GM12878 (cell line): Measurements from ENCODE around the gene CPSF3. TPM values are rescaled to one million over a fixed set of nuclear protein-coding genes. Genes with fewer than 3 reads are reported as not detected.
A peak's percentile ranks its signal among the peaks of the same experiment; 100 is the strongest.

ENCODE experiments used
- ATAC-seq: fragments of 200-7000 bp; cut with Tn5 transposase; 3 replicates; pipeline ENCODE4 v1.9.1; 2020; ENCODE audit warnings: mild to moderate bottlenecking, moderate library complexity
- BruUV-seq: library from RNA; stranded (reverse); fragments of 400-500 nt; replicated peaks from 2 replicates; lab custom pipeline; 2021; lab: Mats Ljungman, UMichigan
- CTCF ChIA-PET: fragments of 300-600 bp; sonication (Branson Sonifier 250); formaldehyde crosslinking; extraction: SDS; loops from one replicate; lab custom pipeline; 2021; ENCODE audit warnings: inconsistent platforms; lab: Yijun Ruan, JAX
- POLR2A ChIA-PET: fragments of 350-600 bp; formaldehyde crosslinking; extraction: SDS; loops from one replicate; lab custom pipeline; 2021; ENCODE audit warnings: inconsistent platforms; lab: Charles Lee
- RAD21 ChIA-PET: fragments of 300-600 bp; sonication (Branson Sonifier 250); formaldehyde crosslinking; loops from one replicate; lab custom pipeline; 2023; ENCODE audit warnings: antibody characterized with exemption; ENCODE audit not compliant: unreplicated experiment; lab: Charles Lee
- SMC1A ChIA-PET: fragments of 300-600 bp; sonication (Branson Sonifier 250); formaldehyde crosslinking; loops from one replicate; lab custom pipeline; 2023; ENCODE audit not compliant: unreplicated experiment, uncharacterized antibody; lab: Charles Lee
- DNase-seq: peaks from one replicate; pipeline ENCODE4 v3.0.0-alpha.2; 2011; ENCODE audit warnings: low read depth, low spot score
- FAIRE-seq: peaks from 3 replicates; lab custom pipeline; 2011; peaks lifted over from hg19 to GRCh38; lab: Jason Lieb, UNC
- H2AFZ ChIP-seq: 2 replicates; pipeline ENCODE4 v1.6.0; 2011; ENCODE audit warnings: low read depth, low read length, control low read depth; ENCODE audit not compliant: control insufficient read depth
- H3K27ac ChIP-seq: 2 replicates; pipeline ENCODE4 v1.5.1; 2011; ENCODE audit warnings: control low read depth; ENCODE audit not compliant: control insufficient read depth, insufficient read depth
- H3K27me3 ChIP-seq, 2 experiments: replicated peaks in 1 of 2; 2 replicates each; pipeline versions ENCODE4 v1.6.0 to v1.6.1; 2011; ENCODE audit warnings: low read length in 1 of 2; ENCODE audit not compliant: control insufficient read depth in 2 of 2, insufficient read depth in 2 of 2
- H3K36me3 ChIP-seq, 2 experiments: 2 replicates each; pipeline ENCODE4 v1.5.1; 2011; ENCODE audit warnings: low read length in 1 of 2; ENCODE audit not compliant: control insufficient read depth in 2 of 2, insufficient read depth in 2 of 2
- H3K4me1 ChIP-seq: 2 replicates; pipeline ENCODE4 v1.6.1; 2011; ENCODE audit warnings: mild to moderate bottlenecking, low read length, moderate library complexity, mixed read lengths; ENCODE audit not compliant: control insufficient read depth, insufficient read depth
- H3K4me2 ChIP-seq: 2 replicates; pipeline ENCODE4 v1.6.0; 2011; ENCODE audit warnings: control low read depth; ENCODE audit not compliant: control insufficient read depth, insufficient read depth
- H3K4me3 ChIP-seq: fragments of 200-600 bp; sonication (generic); 2 replicates; pipeline ENCODE4 v1.5.1; 2016
- H3K79me2 ChIP-seq: 2 replicates; pipeline ENCODE4 v1.6.0; 2011; ENCODE audit warnings: low read length; ENCODE audit not compliant: control insufficient read depth, insufficient read depth
- H3K9ac ChIP-seq: 2 replicates; pipeline ENCODE4 v1.8.0; 2011; ENCODE audit warnings: low read length, control low read depth, mixed read lengths; ENCODE audit not compliant: control insufficient read depth, insufficient read depth
- H3K9me3 ChIP-seq: replicated peaks from 3 replicates; pipeline ENCODE4 v1.5.1; 2011; ENCODE audit warnings: mild to moderate bottlenecking, low read length; ENCODE audit not compliant: control insufficient read depth, insufficient read depth
- H4K20me1 ChIP-seq: 2 replicates; pipeline ENCODE4 v1.6.0; 2011; ENCODE audit not compliant: control insufficient read depth, insufficient read depth
- BHLHE40 ChIP-seq, 2 experiments: fragments of 450-650 bp in 1 of 2; IDR thresholded peaks; 2 replicates each; pipeline ENCODE4 v1.6.1; 2011 to 2017; ENCODE audit warnings: low read depth in 2 of 2, borderline replicate concordance in 1 of 2, improper control_type of control experiment in 1 of 2, low read length in 1 of 2, mild to moderate bottlenecking in 1 of 2
- BRCA1 ChIP-seq: IDR thresholded peaks from 2 replicates; pipeline ENCODE4 v1.6.1; 2011; ENCODE audit warnings: low read depth, low read length, improper control_type of control experiment
- CBX3 ChIP-seq: fragments of 200-600 bp; sonication (generic); IDR thresholded peaks from 2 replicates; pipeline ENCODE4 v1.6.1; 2016; ENCODE audit warnings: low read depth, borderline replicate concordance
- CHD4 ChIP-seq: fragments of 200-600 bp; sonication (generic); IDR thresholded peaks from 2 replicates; pipeline ENCODE4 v1.6.1; 2016; ENCODE audit warnings: mild to moderate bottlenecking
- DPF2 ChIP-seq: fragments of 450-650 bp; IDR thresholded peaks from 2 replicates; pipeline ENCODE4 v1.6.1; 2017; ENCODE audit warnings: mild to moderate bottlenecking
- EP300 ChIP-seq, 2 experiments: fragments of 150-350 bp in 1 of 2; IDR thresholded peaks; 2 replicates each; pipeline ENCODE4 v1.6.1; 2011 to 2012; ENCODE audit warnings: low read depth in 2 of 2, low read length in 2 of 2, borderline replicate concordance in 1 of 2, improper control_type of control experiment in 1 of 2, inconsistent platforms in 1 of 2; ENCODE audit not compliant: control insufficient read depth in 1 of 2
- ETV6 ChIP-seq, 2 experiments: fragments of 450-650 bp in 1 of 2; IDR thresholded peaks in 1 of 2; conservative IDR thresholded peaks in 1 of 2; 2 replicates each; pipeline ENCODE4 v1.6.1; 2014; ENCODE audit warnings: antibody characterized with exemption in 1 of 2, borderline replicate concordance in 1 of 2, low read depth in 1 of 2, mild to moderate bottlenecking in 1 of 2, moderate library complexity in 1 of 2
- JUNB ChIP-seq: IDR thresholded peaks from 2 replicates; pipeline ENCODE4 v1.6.1; 2016; ENCODE audit warnings: antibody characterized with exemption, mild to moderate bottlenecking
- MAX ChIP-seq: IDR thresholded peaks from 2 replicates; pipeline ENCODE4 v1.6.1; 2012; ENCODE audit warnings: low read depth, low read length, improper control_type of control experiment
- MEF2A ChIP-seq: IDR thresholded peaks from 2 replicates; pipeline ENCODE4 v1.6.1; 2011; ENCODE audit warnings: low read depth, mild to moderate bottlenecking, low read length, moderate library complexity; ENCODE audit not compliant: insufficient read depth
- SMAD5 ChIP-seq: IDR thresholded peaks from 2 replicates; pipeline ENCODE4 v1.6.1; 2016; ENCODE audit warnings: antibody characterized with exemption, low read depth
- SMARCA5 ChIP-seq: fragments of 450-650 bp; IDR thresholded peaks from 2 replicates; pipeline ENCODE4 v1.6.1; 2017; ENCODE audit warnings: mild to moderate bottlenecking
- STAT1 ChIP-seq: fragments of 450-650 bp; conservative IDR thresholded peaks from 2 replicates; pipeline ENCODE4 v1.6.1; 2014; ENCODE audit warnings: antibody characterized with exemption, mild to moderate bottlenecking
- USF1 ChIP-seq: IDR thresholded peaks from 2 replicates; pipeline ENCODE4 v1.6.1; 2011; ENCODE audit warnings: borderline replicate concordance, low read depth, mild to moderate bottlenecking, moderate library complexity, mixed read lengths, low read length; ENCODE audit not compliant: insufficient read depth; ENCODE audit errors: extremely low read length
- ZBTB4 ChIP-seq: fragments of 450-650 bp; formaldehyde crosslinking; IDR thresholded peaks from 2 replicates; pipeline ENCODE4 v1.4.0; 2022; ENCODE audit warnings: mild to moderate bottlenecking, moderate library complexity
- WGBS: methylation state at CpG from one replicate; pipeline ENCODE4 v1.1.6; 2016; ENCODE audit warnings: low lambda C conversion rate; ENCODE audit not compliant: insufficient replicate concordance, insufficient coverage; ENCODE audit errors: missing lambda C conversion rate; 5-methylcytosine and 5-hydroxymethylcytosine counted together
- in situ Hi-C: fragments of 300-500 bp; cut with MboI; formaldehyde crosslinking; loops from 9 replicates; pipeline ENCODE4 v1.14.3; 2018; ENCODE audit warnings: mixed read lengths
- intact Hi-C: fragments of 100-400 bp; cut with micrococcal nuclease; formaldehyde crosslinking; loops from one replicate; pipeline ENCODE4 v1.14.2; 2022; ENCODE audit not compliant: unreplicated experiment
- polyA plus RNA-seq, 11 experiments: library from polyadenylated mRNA; depleted of rRNA in 4 of 11; unstranded in 6 of 11; stranded (reverse) in 5 of 11; fragments of >200 nt; fragmentation: Nextera tagmentation in 4 of 11; fragmentation: Illumina TruSeq in 1 of 11; extraction: Ambion mirVana in 4 of 11; extraction: Trizol in 1 of 11; gene quantifications; 1 replicate in 1 of 11; 2 replicates in 10 of 11; pipeline versions ENCODE4 v1.2.1 to v1.2.3, GENCODE V29; 2011 to 2016; ENCODE audit warnings: inconsistent platforms in 2 of 11, missing spikeins in 2 of 11, low read depth in 1 of 11
- total RNA-seq, 4 experiments: library from RNA; depleted of rRNA in 3 of 4; stranded (reverse); fragments of >200 nt in 3 of 4; fragmentation: Illumina TruSeq in 1 of 4; extraction: Trizol in 1 of 4; gene quantifications; 2 replicates each; pipeline versions ENCODE4 v1.2.1 to v1.2.3, GENCODE V29; 2013 to 2021
- TF ChIP-seq, protein P1 (sequence below): fragments of 450-650 bp; IDR thresholded peaks from 2 replicates; pipeline ENCODE4 v1.6.1; 2016; ENCODE audit warnings: mild to moderate bottlenecking, moderate library complexity, borderline replicate concordance

Gene CPSF3
- total and polyA plus RNA-seq, 10 of the 15 experiments (the other 5 are each of a cell fraction or from before 2014, with no cell fraction given) = 34.5 to 108 (median 76.1) TPM

GRCh38 chr2:9445089-9445488 lies 21.6 kb downstream of the CPSF3 start:
- RAD21 ChIA-PET = no interaction called here
- TF ChIP-seq JUNB (peak; percentile 22; the same call in 1 of the 2 replicates), SMARCA5 (no peak), CBX3 (no peak), USF1 (no peak), SMAD5 (no peak), ZBTB4 (CRISPR knock-in tag) (no peak), MEF2A (no peak), STAT1 (no peak), EP300 (IDR thresholded peaks at IDR 0.05; ENCODE audit: borderline replicate concordance in 1 of 2, control insufficient read depth in 1 of 2, low read depth in 2 of 2, low read length in 2 of 2) (no peak), ETV6 (conservative IDR thresholded peaks at IDR 0.05 in 1 of 2, IDR thresholded peaks at IDR 0.05 in 1 of 2; ENCODE audit: borderline replicate concordance in 1 of 2, low read depth in 1 of 2) (no peak), DPF2 (no peak), CHD4 (no peak), BHLHE40 (IDR thresholded peaks at IDR 0.05; ENCODE audit: borderline replicate concordance in 1 of 2, low read depth in 2 of 2, low read length in 1 of 2) (no peak), BRCA1 (no peak), MAX (no peak)
- TF ChIP-seq, protein P1, sequence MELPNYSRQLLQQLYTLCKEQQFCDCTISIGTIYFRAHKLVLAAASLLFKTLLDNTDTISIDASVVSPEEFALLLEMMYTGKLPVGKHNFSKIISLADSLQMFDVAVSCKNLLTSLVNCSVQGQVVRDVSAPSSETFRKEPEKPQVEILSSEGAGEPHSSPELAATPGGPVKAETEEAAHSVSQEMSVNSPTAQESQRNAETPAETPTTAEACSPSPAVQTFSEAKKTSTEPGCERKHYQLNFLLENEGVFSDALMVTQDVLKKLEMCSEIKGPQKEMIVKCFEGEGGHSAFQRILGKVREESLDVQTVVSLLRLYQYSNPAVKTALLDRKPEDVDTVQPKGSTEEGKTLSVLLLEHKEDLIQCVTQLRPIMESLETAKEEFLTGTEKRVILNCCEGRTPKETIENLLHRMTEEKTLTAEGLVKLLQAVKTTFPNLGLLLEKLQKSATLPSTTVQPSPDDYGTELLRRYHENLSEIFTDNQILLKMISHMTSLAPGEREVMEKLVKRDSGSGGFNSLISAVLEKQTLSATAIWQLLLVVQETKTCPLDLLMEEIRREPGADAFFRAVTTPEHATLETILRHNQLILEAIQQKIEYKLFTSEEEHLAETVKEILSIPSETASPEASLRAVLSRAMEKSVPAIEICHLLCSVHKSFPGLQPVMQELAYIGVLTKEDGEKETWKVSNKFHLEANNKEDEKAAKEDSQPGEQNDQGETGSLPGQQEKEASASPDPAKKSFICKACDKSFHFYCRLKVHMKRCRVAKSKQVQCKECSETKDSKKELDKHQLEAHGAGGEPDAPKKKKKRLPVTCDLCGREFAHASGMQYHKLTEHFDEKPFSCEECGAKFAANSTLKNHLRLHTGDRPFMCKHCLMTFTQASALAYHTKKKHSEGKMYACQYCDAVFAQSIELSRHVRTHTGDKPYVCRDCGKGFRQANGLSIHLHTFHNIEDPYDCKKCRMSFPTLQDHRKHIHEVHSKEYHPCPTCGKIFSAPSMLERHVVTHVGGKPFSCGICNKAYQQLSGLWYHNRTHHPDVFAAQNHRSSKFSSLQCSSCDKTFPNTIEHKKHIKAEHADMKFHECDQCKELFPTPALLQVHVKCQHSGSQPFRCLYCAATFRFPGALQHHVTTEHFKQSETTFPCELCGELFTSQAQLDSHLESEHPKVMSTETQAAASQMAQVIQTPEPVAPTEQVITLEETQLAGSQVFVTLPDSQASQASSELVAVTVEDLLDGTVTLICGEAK = no peak

More at GRCh38 chr2:9445089-9445488, 21.6 kb downstream of the CPSF3 start:
- intact Hi-C loops = no loop called here
- Histone ChIP-seq H2AFZ (no peak overlapping the region), H3K27me3 (no peaks in the 10 kb centered on the region), H4K20me1 (no peaks in the 10 kb centered on the region), H3K79me2 (no peaks in the 10 kb centered on the region), H3K9me3 (no peaks in the 10 kb centered on the region), H3K9ac (no peak overlapping the region), H3K4me2 (no peak overlapping the region), H3K36me3 (peaks cover 2 to 22% of the 10 kb centered on the region in 2 experiments; a peak in 3 of 4 replicates), H3K4me3 (no peak overlapping the region), H3K4me1 (no peaks in the 10 kb centered on the region), H3K27ac (no peak overlapping the region)
- peak; percentile 41 for FAIRE-seq
- DNase-seq = no peak
- WGBS = 67% methylated on average over 7 of the region's 7 CpGs
- ChIA-PET CTCF (interaction anchor here (0.5 to 1.6 kb wide), 2 partner anchors 8 to 965 kb away, joined by 3 to 4 read pairs; no protein-coding TSS in a partner anchor), SMC1A (no interaction called here), POLR2A (no interaction called here)
- ATAC-seq = peak; percentile 54
- no TSS peak for BruUV-seq
- in situ Hi-C loops = no loop called here
